GM21381 (cell line): ENCODE data around the gene OR51E1.

ENCODE experiments used
- ATAC-seq: cut with Tn5 transposase; IDR thresholded peaks from one replicate; pipeline ENCODE4 v1.9.1; 2021; ENCODE audit warnings: mild to moderate bottlenecking, moderate library complexity; ENCODE audit not compliant: unreplicated experiment

Gene OR51E1

GRCh38 chr11:4647766-4648165 lies 4.0 kb downstream of the OR51E1 start:
- ATAC-seq, result no peak

- no peak for ATAC-seq
Measured at GRCh38 chr11:4654635-4655369, 11.0 kb downstream of the OR51E1 start.

- no peak for ATAC-seq
Measured at GRCh38 chr11:4658629-4659445, 15.1 kb downstream of the OR51E1 start.

GRCh38 chr11:4662876-4663275 lies 19.1 kb downstream of the OR51E1 start:
- ATAC-seq, result no peak

GRCh38 chr11:4664183-4664582 lies 20.4 kb downstream of the OR51E1 start:
- no peak for ATAC-seq

GRCh38 chr11:4664786-4665185 lies 21.0 kb downstream of the OR51E1 start:
- no peak for ATAC-seq

- no peak for ATAC-seq
Measured at GRCh38 chr11:4665424-4665823, 21.6 kb downstream of the OR51E1 start.

- no peak for ATAC-seq
Measured at GRCh38 chr11:4671741-4672140, 28.0 kb downstream of the OR51E1 start.

- ATAC-seq, result no peak
Measured at GRCh38 chr11:4672470-4672869, 28.7 kb downstream of the OR51E1 start.

- no peak for ATAC-seq
Measured at GRCh38 chr11:4673781-4674180, 30.0 kb downstream of the OR51E1 start.

- ATAC-seq, result no peak
Measured at GRCh38 chr11:4677948-4678347, 34.2 kb downstream of the OR51E1 start.

GRCh38 chr11:4680341-4680740 lies 36.6 kb downstream of the OR51E1 start:
- ATAC-seq, result no peak

GRCh38 chr11:4682623-4683419 lies 39.0 kb downstream of the OR51E1 start:
- no peak for ATAC-seq

GRCh38 chr11:4684631-4685285 lies 41.0 kb downstream of the OR51E1 start:
- ATAC-seq, result no peak

- ATAC-seq, result no peak
Measured at GRCh38 chr11:4695442-4695841, 51.7 kb downstream of the OR51E1 start.

GRCh38 chr11:4697585-4697984 lies 53.8 kb downstream of the OR51E1 start, which contains the start of gene OR51E2:
OR51E2 (minus strand) TSS chr11:4697853; CDS start chr11:4682711, 15,142 bp downstream.
- ATAC-seq, result no peak

GRCh38 chr11:4699697-4700435 lies 56.1 kb downstream of the OR51E1 start:
- ATAC-seq, result peak; percentile 88

- no peak for ATAC-seq
Measured at GRCh38 chr11:4700436-4700820, 56.6 kb downstream of the OR51E1 start.

GRCh38 chr11:4704054-4704789 lies 60.4 kb downstream of the OR51E1 start, which contains the start of gene MMP26:
MMP26 (plus strand) TSS chr11:4704784.
- peak; percentile 57 for ATAC-seq
